Astrocyte (in vitro differentiated cells and primary cell): ENCODE measurements around the gene WDR86.

Experiments
- CTCF ChIP-seq: IDR thresholded peaks from 2 replicates; pipeline ENCODE4 v1.5.1; 2011; ENCODE audit warnings: low read depth, mild to moderate bottlenecking, inconsistent platforms, low read length, moderate library complexity; ENCODE audit not compliant: insufficient read depth
- EZH2 ChIP-seq: IDR thresholded peaks from 2 replicates; pipeline ENCODE4 v1.6.1; 2012; ENCODE audit warnings: mild to moderate bottlenecking, low read length, inconsistent platforms; ENCODE audit not compliant: insufficient read depth

GRCh38 chr7:151446412-151446811 is 36.6 kb upstream of the WDR86 start:
- no peak for TF ChIP-seq CTCF
- TF ChIP-seq EZH2, result no peak
